ENCODE results near the gene FZD8. TPM values are rescaled to one million over a fixed set of nuclear protein-coding genes. Genes with fewer than 3 reads are reported as not detected.

Gene FZD8
- polyA plus RNA-seq, 1 donor (not counting 4 experiments of a cell fraction or from before 2014, with no cell fraction given): 1.5 TPM

DNA sequence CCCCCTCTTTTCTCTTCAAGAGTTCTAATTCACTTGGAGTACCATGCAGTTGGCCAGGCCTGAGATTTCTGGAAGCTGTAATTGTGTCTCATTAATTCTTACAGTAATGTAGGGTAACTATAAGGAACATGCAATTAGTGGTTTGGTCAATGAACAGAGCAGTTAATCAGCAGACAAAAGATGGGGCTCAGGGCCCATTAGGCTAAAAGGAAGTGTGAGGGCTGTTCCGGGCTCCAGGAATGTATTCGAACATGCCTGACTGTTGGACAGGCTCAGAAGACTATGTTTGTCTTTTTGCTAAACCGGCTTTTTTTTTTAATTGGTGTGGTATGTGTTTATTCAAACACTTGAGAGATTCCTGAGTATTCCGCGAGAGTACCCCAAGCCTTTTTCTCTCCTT lies 42.5 kb upstream of the FZD8 start:
- Histone ChIP-seq H3K9ac (ENCODE audit: control insufficient read depth, extremely low read depth, insufficient read depth, low read length) (no peak overlapping the region), H3K9me1 (ENCODE audit: control insufficient read depth, extremely low read depth, insufficient read depth, low read length) (no peaks in the 10 kb centered on the region), H3K4me3 (ENCODE audit: control insufficient read depth in 2 of 3, extremely low read depth in 1 of 3, insufficient read depth in 2 of 3, low read depth in 1 of 3, low read length in 3 of 3) (no peak overlapping the region), H3K27ac (ENCODE audit: control insufficient read depth, insufficient read depth, low read length) (no peak overlapping the region), H3K9me3 (ENCODE audit: control insufficient read depth, low read depth, low read length) (no peaks in the 10 kb centered on the region), H2AFZ (ENCODE audit: control insufficient read depth, low read length) (no peak overlapping the region), H3K27me3 (ENCODE audit: control insufficient read depth, extremely low read depth, insufficient read depth, low read length) (no peaks in the 10 kb centered on the region), H3K36me3 (ENCODE audit: control insufficient read depth in 2 of 2, extremely low read depth in 1 of 2, insufficient read depth in 2 of 2, low read length in 2 of 2) (no peaks in the 10 kb centered on the region), H3K79me2 (ENCODE audit: control insufficient read depth, insufficient read depth, low read length) (no peaks in the 10 kb centered on the region), H4K20me1 (ENCODE audit: control insufficient read depth, extremely low read depth, insufficient read depth, low read length) (no peaks in the 10 kb centered on the region), H3K4me1 (ENCODE audit: control insufficient read depth, extremely low read depth, insufficient read depth, low read length) (no peaks in the 10 kb centered on the region), H3K4me2 (ENCODE audit: control insufficient read depth, extremely low read depth, insufficient read depth, low read depth, low read length) (no peak overlapping the region)
- dilution Hi-C loops (cut with MboI; ENCODE audit: extremely low pct_ligation_motif_present, low sequenced_read_pairs): no loop called here
- FAIRE-seq (no peak), DNase-seq (ENCODE audit: low read depth, low spot score) (no peak)
- TF ChIP-seq, protein P1, sequence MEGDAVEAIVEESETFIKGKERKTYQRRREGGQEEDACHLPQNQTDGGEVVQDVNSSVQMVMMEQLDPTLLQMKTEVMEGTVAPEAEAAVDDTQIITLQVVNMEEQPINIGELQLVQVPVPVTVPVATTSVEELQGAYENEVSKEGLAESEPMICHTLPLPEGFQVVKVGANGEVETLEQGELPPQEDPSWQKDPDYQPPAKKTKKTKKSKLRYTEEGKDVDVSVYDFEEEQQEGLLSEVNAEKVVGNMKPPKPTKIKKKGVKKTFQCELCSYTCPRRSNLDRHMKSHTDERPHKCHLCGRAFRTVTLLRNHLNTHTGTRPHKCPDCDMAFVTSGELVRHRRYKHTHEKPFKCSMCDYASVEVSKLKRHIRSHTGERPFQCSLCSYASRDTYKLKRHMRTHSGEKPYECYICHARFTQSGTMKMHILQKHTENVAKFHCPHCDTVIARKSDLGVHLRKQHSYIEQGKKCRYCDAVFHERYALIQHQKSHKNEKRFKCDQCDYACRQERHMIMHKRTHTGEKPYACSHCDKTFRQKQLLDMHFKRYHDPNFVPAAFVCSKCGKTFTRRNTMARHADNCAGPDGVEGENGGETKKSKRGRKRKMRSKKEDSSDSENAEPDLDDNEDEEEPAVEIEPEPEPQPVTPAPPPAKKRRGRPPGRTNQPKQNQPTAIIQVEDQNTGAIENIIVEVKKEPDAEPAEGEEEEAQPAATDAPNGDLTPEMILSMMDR (optimal IDR thresholded peaks at IDR 0.05 in 1 of 3, IDR thresholded peaks at IDR 0.05 in 1 of 3, conservative IDR thresholded peaks at IDR 0.05 in 1 of 3; ENCODE audit: extremely low read depth in 1 of 3, insufficient read depth in 2 of 3, low read length in 3 of 3): no peak

DNA sequence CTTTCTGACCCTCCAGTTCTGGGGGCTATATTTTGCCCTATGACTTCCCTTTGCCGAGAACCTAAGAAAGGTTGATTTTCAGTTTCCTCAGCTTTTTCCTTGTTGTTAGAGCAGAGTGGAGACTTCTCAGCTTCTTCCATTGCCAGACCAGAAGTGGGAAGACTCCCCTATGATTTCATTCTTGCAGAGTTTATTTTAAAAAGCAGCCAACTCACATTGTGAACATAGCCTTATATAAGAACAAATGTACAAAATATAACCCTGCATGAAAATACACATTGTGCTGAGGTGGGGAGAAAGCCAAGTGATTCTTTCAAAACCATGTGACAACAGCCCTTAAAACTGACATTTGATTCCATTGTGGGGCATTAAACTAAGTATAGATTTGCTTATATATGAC lies 33.8 kb upstream of the FZD8 start:
- Histone ChIP-seq H2AFZ (ENCODE audit: control insufficient read depth, low read length) (no peak overlapping the region), H3K79me2 (ENCODE audit: control insufficient read depth, insufficient read depth, low read length) (no peaks in the 10 kb centered on the region), H3K27ac (ENCODE audit: control insufficient read depth, insufficient read depth, low read length) (no peak overlapping the region), H3K36me3 (ENCODE audit: control insufficient read depth in 2 of 2, extremely low read depth in 1 of 2, insufficient read depth in 2 of 2, low read length in 2 of 2) (no peaks in the 10 kb centered on the region), H3K4me1 (ENCODE audit: control insufficient read depth, extremely low read depth, insufficient read depth, low read length) (no peaks in the 10 kb centered on the region), H3K27me3 (ENCODE audit: control insufficient read depth, extremely low read depth, insufficient read depth, low read length) (no peaks in the 10 kb centered on the region), H3K9me1 (ENCODE audit: control insufficient read depth, extremely low read depth, insufficient read depth, low read length) (no peaks in the 10 kb centered on the region), H3K4me2 (ENCODE audit: control insufficient read depth, extremely low read depth, insufficient read depth, low read depth, low read length) (no peak overlapping the region), H3K9ac (ENCODE audit: control insufficient read depth, extremely low read depth, insufficient read depth, low read length) (no peak overlapping the region), H3K4me3 (ENCODE audit: control insufficient read depth in 2 of 3, extremely low read depth in 1 of 3, insufficient read depth in 2 of 3, low read depth in 1 of 3, low read length in 3 of 3) (no peak overlapping the region), H3K9me3 (ENCODE audit: control insufficient read depth, low read depth, low read length) (no peaks in the 10 kb centered on the region), H4K20me1 (ENCODE audit: control insufficient read depth, extremely low read depth, insufficient read depth, low read length) (no peaks in the 10 kb centered on the region)
- FAIRE-seq (no peak), DNase-seq (ENCODE audit: low read depth, low spot score) (no peak)
- dilution Hi-C loops (cut with MboI; ENCODE audit: extremely low pct_ligation_motif_present, low sequenced_read_pairs): no loop called here
- TF ChIP-seq EZH2 (IDR thresholded peaks at IDR 0.05; ENCODE audit: low read length): no peak
- TF ChIP-seq, protein P1 (optimal IDR thresholded peaks at IDR 0.05 in 1 of 3, IDR thresholded peaks at IDR 0.05 in 1 of 3, conservative IDR thresholded peaks at IDR 0.05 in 1 of 3; ENCODE audit: extremely low read depth in 1 of 3, insufficient read depth in 2 of 3, low read length in 3 of 3): no peak

All from keratinocyte (primary cell).